ENCODE results near the gene CHCHD3.
"Not testable (repeated sequence)": the region's sequence is repeated elsewhere in the genome, so short reads cannot be mapped to it uniquely, and the experiment has no call there.

CHCHD3 gene

GRCh38 chr7:132953468-132953867 lies 128.4 kb downstream of the CHCHD3 start:
- no peak for DNase-seq (ENCODE audit: low spot score)

DNA sequence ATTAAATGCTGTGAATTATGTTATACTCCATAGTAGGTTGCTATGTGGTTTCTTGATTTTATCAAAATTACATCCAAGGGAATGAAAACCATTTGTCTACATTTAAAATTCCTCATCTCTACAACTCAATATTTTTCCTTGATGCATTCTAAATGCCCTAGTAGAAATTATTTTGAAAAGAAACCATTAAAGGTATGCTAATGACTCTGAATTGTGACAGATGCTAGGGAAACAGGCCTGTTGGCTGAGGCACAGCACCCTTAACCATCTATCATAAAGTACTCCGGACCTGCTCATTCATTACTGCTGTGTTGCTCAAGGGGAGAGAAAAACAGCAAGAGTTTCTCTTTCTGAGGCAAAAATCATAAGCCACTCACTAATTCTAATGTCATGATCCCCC lies 131.2 kb downstream of the CHCHD3 start:
- DNase-seq (ENCODE audit: low spot score), result no peak

DNA sequence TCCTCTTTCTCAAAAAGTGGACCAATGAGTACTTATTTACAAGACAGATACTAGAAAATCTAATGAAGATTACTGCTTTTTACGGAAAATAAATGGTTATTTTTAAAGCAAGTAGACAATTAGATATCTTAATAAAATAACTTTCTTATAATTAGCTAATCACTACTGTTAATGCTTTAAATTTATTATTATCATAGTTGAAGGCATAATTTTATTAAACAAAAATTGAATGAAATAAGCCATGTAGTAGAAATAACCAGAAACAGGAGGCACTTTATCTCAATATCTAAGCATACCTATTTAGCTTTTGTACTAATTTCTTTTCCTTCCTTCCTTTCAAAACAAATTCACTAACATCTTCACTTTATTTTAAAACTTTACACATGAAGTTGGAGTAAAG lies 134.9 kb downstream of the CHCHD3 start:
- DNase-seq (ENCODE audit: low spot score), result no peak

GRCh38 chr7:132944774-132945173 lies 137.1 kb downstream of the CHCHD3 start:
- DNase-seq (ENCODE audit: low spot score), result no peak

DNA sequence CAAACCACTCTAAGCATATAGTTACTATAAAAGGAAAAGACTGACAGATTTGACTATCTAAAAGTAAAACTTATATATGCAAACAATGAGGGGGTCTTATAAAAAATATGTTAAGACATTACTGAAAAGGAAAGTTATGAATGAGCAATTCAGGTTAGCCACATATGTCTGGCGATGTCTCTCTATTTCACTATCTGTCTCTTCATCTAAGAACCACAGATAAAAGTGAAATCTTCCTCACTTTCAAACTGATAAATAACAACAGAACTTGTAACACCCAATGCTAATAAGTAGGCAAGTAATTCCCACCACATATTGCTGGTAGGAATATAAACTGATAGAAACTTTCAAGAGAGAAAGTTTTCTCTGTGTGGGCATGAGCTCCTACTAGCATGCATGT lies 138.2 kb downstream of the CHCHD3 start:
- no peak for DNase-seq (ENCODE audit: low spot score)

DNA sequence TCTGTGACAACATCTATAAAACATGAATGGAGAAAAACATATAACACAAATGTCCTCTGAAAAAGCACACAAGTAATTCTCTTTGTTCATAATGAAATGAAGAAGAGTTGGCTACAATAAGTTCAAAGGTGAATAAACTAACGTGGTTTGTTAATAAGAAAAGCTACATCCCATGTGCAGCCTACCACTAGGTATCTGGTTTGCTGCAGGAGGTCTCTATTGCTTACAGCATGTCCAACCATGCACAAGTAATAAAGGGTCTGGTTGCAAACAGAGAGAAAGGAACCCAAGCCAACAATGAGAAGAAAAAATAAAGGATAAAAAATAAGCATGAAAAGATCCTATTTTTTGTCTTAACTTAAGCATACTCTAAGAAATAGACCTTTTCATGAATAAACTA lies 139.2 kb downstream of the CHCHD3 start:
- DNase-seq (ENCODE audit: low spot score), result no peak

DNA sequence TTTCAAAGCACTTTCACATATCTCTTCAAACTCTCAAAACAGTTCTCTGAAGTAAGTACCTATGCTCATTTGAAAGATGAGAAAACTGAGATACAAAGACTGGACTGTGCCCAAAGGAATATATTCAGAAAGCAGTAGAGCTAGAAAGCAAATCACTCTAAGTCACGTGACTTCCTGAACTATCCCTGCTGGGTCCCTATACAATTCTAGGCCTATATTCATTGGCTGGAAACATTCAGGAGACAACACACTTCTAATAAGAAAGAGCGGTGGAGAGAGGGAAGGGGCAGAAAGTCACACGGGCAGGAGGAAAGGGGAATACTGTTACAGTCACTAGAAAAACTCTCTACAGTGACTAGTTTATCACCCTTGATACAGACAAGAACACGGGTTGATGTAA lies 140.0 kb downstream of the CHCHD3 start:
- no peak for DNase-seq (ENCODE audit: low spot score)

DNA sequence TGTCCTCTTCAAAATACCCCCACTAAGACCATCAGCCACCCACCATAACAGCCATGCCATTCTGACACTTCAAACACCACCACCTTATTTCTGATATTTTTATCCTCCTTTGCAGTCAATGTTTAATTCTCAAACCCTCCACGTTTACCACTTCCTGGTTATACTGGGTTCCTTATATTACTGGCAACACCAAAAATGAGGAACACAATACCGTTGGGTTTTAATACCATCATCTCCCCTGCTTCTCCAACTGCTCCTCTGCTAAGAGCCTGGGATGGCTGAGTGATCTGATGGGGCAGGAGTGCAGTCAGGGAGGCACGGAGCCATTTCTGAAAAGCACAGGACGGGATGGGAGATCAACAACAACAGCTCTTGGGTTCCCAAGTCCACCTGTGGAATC lies 140.5 kb downstream of the CHCHD3 start:
- DNase-seq (ENCODE audit: low spot score), result no peak

- no peak for DNase-seq (ENCODE audit: low spot score)
These were observed 141.8 kb downstream of the CHCHD3 start for GRCh38 chr7:132940084-132940483.

- DNase-seq (ENCODE audit: low spot score), result no peak
These were observed 142.4 kb downstream of the CHCHD3 start for GRCh38 chr7:132939495-132939894.

- no peak for DNase-seq (ENCODE audit: low spot score)
These were observed 144.6 kb downstream of the CHCHD3 start for GRCh38 chr7:132937286-132937685.

GRCh38 chr7:132935608-132936007 lies 146.3 kb downstream of the CHCHD3 start:
- no peak for DNase-seq (ENCODE audit: low spot score)

DNA sequence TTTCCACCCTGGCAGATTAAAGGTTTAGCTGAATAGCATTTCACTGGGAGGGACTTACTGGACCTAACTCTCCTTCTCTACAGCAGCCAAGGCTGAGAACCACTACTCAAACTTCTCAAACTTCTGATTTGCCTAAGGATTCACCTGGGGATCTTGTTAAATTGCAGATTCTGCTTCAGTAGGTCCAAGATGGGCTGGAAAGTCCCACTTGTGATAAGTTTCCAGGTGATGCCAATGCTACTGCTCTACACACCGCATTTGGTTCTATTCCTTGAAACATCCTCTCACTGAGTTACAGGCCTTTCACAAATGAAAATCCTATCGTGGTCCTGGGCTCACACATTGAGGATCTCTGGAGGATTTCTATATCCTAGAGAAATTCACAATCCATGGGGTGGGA lies 147.9 kb downstream of the CHCHD3 start:
- no peak for DNase-seq (ENCODE audit: low spot score)

- no peak for DNase-seq (ENCODE audit: low spot score)
These were observed 148.8 kb downstream of the CHCHD3 start for GRCh38 chr7:132933072-132933458.

DNA sequence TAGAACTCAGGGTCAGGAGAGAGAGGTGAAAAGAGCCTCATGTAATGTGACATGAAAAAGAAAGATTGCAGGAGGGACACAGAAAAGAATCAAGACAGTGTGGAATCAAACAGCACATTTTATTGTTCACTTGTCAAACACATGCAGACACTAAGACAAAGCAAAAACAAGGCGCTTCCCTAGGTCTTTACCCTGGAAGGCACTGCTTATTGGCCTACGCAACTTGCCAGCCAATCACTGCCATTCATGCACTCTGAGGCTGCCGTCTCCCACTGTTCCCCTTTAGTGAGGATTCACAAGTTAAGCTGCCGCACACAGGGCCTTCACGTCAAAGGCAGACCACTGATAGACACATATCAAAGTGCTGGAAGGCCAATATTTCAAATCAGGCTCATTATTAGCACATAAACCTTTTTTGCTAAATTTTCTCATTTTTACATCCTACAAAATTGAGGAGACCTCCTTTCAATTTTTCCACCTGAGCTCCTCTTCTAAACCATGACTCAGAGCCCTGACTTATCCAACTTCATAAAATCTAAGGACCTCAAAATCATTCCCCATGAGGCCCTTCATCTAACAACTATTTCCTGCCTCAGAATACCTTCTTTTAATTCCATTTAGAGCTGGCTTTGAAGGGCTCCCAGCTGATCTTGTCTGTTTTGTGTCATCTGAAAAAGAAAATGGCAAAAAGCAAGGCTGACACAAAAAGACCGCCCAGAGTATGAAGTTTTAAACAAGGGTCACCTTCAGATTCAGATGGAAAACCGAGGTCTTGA lies 149.4 kb downstream of the CHCHD3 start:
- no peak for DNase-seq (ENCODE audit: low spot score)

DNA sequence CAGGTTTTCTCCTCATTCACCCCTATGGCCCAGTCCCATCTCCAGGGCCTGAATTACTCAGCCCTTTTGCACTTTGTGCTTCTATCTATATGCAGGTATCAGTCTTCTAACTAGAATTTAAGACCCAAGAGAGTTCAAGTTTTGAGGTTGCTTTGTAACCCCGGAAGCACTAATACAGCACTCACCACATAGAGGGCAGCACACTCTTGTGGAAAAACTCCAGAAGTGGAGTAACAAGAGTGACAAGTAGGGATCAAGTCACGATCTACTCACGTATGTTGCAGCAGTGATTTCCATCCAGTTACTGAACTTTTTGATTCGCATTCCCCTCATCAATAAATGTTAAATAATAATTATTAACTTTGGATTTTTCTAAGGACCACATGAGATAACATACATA lies 151.0 kb downstream of the CHCHD3 start:
- no peak for DNase-seq (ENCODE audit: low spot score)

DNA sequence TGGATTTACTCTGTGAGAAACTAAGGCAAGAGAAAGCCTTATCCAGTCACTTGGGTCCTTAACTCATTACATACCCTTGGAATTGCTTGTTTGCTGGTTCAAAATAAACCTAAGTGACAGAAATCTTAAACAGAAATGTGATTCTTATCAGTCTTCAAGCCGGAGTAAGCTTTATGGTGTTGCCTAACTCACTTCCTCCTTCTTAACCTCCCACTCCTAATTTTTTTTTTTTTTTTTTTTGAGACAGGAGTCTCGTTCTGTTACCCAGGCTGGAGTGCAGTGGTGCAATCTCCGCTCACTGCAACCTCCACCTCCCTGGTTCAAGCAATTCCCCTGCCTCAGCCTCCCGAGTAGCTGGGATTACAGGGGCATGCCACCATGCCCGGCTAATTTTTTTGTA lies 151.9 kb downstream of the CHCHD3 start:
- not testable (repeated sequence) for DNase-seq (ENCODE audit: low spot score)

DNA sequence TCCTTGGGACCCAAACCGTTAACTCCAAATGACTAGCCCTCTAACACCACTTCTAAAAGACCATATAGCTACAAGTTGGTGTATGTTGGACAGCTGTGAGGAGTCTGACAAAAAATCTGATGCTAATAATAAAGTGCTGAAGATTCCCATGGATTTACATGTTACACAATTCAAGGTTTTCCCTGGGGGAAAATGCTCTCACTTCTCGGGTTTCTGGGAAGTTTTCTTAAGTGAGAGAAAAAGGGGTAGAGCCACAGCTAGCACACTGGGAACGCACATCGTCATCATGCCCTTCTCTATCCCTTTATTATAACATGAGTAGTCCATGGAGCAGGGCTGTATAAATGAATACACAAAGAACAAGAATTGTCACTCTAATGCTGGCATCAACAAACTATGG lies 162.1 kb downstream of the CHCHD3 start:
- no peak for DNase-seq (ENCODE audit: low spot score)

GRCh38 chr7:132915647-132916046 lies 166.2 kb downstream of the CHCHD3 start:
- no peak for DNase-seq (ENCODE audit: low spot score)

- no peak for DNase-seq (ENCODE audit: low spot score)
These were observed 171.2 kb downstream of the CHCHD3 start for GRCh38 chr7:132910657-132911056.

- DNase-seq (ENCODE audit: low spot score), result no peak
These were observed 174.4 kb downstream of the CHCHD3 start for GRCh38 chr7:132907380-132907940.

GRCh38 chr7:132906193-132906835 lies 175.6 kb downstream of the CHCHD3 start:
- DNase-seq (ENCODE audit: low spot score), result no peak

- not testable (repeated sequence) for DNase-seq (ENCODE audit: low spot score)
These were observed 176.8 kb downstream of the CHCHD3 start for GRCh38 chr7:132905136-132905535.

DNA sequence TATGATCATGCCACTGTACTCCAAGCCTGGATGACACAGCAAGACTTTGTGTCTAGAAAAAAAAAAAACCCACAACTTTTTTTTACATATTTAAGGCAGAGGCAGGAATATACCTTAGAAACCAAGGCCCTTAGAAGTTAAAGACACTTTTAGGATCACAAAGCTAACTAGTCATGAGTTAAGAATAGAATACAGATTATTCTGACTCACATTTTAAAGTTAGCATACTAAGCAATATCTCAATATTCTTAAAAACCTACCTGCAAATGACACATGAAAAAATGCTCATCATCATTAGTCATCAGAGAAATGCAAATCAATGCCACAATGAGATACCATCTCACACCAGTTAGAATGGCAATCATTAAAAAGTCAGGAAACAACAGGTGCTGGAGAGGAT lies 177.7 kb downstream of the CHCHD3 start:
- DNase-seq (ENCODE audit: low spot score), result no peak
